CD14-positive monocyte (primary cell): Measurements from ENCODE around the gene GRID1. TPM values are rescaled to one million over a fixed set of nuclear protein-coding genes. Genes with fewer than 3 reads are reported as not detected.

Source experiments
- DNase-seq, 3 donors: peaks; one replicate each; pipeline ENCODE4 v3.0.0-alpha.2; 2011 to 2022
- H2AFZ ChIP-seq: 2 replicates; pipeline ENCODE4 v1.6.0; 2012; ENCODE audit warnings: mild to moderate bottlenecking, low read depth, low read length, inconsistent platforms; ENCODE audit not compliant: insufficient read depth, poor library complexity, severe bottlenecking
- H3K27ac ChIP-seq, 2 donors: 1 replicate in 1 of 2; 2 replicates in 1 of 2; pipeline ENCODE4 v1.5.1; 2012 to 2013; ENCODE audit warnings: low read length in 2 of 2, control low read depth in 1 of 2, inconsistent platforms in 1 of 2, low read depth in 1 of 2, mild to moderate bottlenecking in 1 of 2
- H3K27me3 ChIP-seq, 2 donors: one replicate each; pipeline versions ENCODE4 v1.6.0 to v1.6.1; 2011 to 2013; ENCODE audit warnings: low read length in 2 of 2; ENCODE audit not compliant: control insufficient read depth in 2 of 2, insufficient read depth in 2 of 2
- H3K36me3 ChIP-seq, 2 donors: replicated peaks in 1 of 2; 1 replicate in 1 of 2; 2 replicates in 1 of 2; pipeline versions ENCODE4 v1.5.1 to v1.6.1; 2012 to 2013; ENCODE audit warnings: low read length in 2 of 2, control low read depth in 1 of 2, inconsistent platforms in 1 of 2, mild to moderate bottlenecking in 1 of 2; ENCODE audit not compliant: insufficient read depth in 2 of 2, control insufficient read depth in 1 of 2
- H3K4me1 ChIP-seq, 2 donors: 1 replicate in 1 of 2; 2 replicates in 1 of 2; pipeline versions ENCODE4 v1.5.1 to v1.6.1; 2012 to 2013; ENCODE audit warnings: low read length in 2 of 2, control low read depth in 1 of 2, inconsistent platforms in 1 of 2, mild to moderate bottlenecking in 1 of 2, moderate library complexity in 1 of 2; ENCODE audit not compliant: insufficient read depth in 2 of 2, control insufficient read depth in 1 of 2
- H3K4me2 ChIP-seq: replicated peaks from 2 replicates; pipeline ENCODE3; 2012; ENCODE audit warnings: low read length, moderate library complexity, mild to moderate bottlenecking; ENCODE audit not compliant: poor library complexity, severe bottlenecking; ENCODE audit errors: extremely low read depth
- H3K4me3 ChIP-seq, 3 experiments: fragments of 200-600 bp in 1 of 3; sonication (generic) in 1 of 3; replicated peaks in 1 of 3; 1 replicate in 2 of 3; 2 replicates in 1 of 3; pipeline ENCODE4 v1.5.1; 2011 to 2013; ENCODE audit warnings: low read length in 3 of 3, mild to moderate bottlenecking in 3 of 3, control low read depth in 2 of 3, low read depth in 2 of 3, inconsistent platforms in 1 of 3, moderate library complexity in 1 of 3
- H3K79me2 ChIP-seq: 2 replicates; pipeline ENCODE4 v1.6.0; 2012; ENCODE audit warnings: mild to moderate bottlenecking, control low read depth, inconsistent platforms, low read length, moderate library complexity; ENCODE audit not compliant: insufficient read depth
- H3K9ac ChIP-seq: 2 replicates; pipeline ENCODE4 v1.6.0; 2017; ENCODE audit warnings: low read length, mild to moderate bottlenecking; ENCODE audit not compliant: insufficient read depth, poor library complexity, severe bottlenecking
- H3K9me3 ChIP-seq, 2 donors: replicated peaks in 1 of 2; 1 replicate in 1 of 2; 2 replicates in 1 of 2; pipeline versions ENCODE4 v1.5.1 to v1.6.1; 2012 to 2013; ENCODE audit warnings: low read length in 2 of 2, control low read depth in 1 of 2; ENCODE audit not compliant: control insufficient read depth in 1 of 2, insufficient read depth in 1 of 2
- H4K20me1 ChIP-seq: 2 replicates; pipeline ENCODE4 v1.6.0; 2012; ENCODE audit warnings: mild to moderate bottlenecking, low read length, control low read depth, moderate library complexity; ENCODE audit not compliant: insufficient read depth
- H3K27ac Mint-ChIP-seq, 7 donors: one replicate each; pipeline ENCODE4 v1.8.0; 2020; ENCODE audit warnings: mild to moderate bottlenecking in 7 of 7, mixed read lengths in 7 of 7, moderate library complexity in 6 of 7, inconsistent platforms in 2 of 7
- H3K27me3 Mint-ChIP-seq, 3 donors: one replicate each; pipeline ENCODE4 v1.8.0; 2021 to 2022; ENCODE audit warnings: low read depth in 3 of 3, mild to moderate bottlenecking in 3 of 3, mixed read lengths in 3 of 3, moderate library complexity in 3 of 3, inconsistent platforms in 1 of 3
- H3K36me3 Mint-ChIP-seq, 2 donors: one replicate each; pipeline ENCODE4 v1.8.0; 2020; ENCODE audit warnings: mixed read lengths in 2 of 2, inconsistent platforms in 1 of 2, mild to moderate bottlenecking in 1 of 2
- H3K4me1 Mint-ChIP-seq: one replicate; pipeline ENCODE4 v1.8.0; 2020; ENCODE audit warnings: mild to moderate bottlenecking, mixed read lengths
- H3K4me3 Mint-ChIP-seq, 2 donors: one replicate each; pipeline ENCODE4 v1.8.0; 2020; ENCODE audit warnings: mild to moderate bottlenecking in 2 of 2, mixed read lengths in 2 of 2, moderate library complexity in 1 of 2
- H3K9me3 Mint-ChIP-seq, 7 donors: one replicate each; pipeline ENCODE4 v1.8.0; 2020 to 2022; ENCODE audit warnings: mixed read lengths in 7 of 7, mild to moderate bottlenecking in 6 of 7, moderate library complexity in 6 of 7, inconsistent platforms in 2 of 7
- WGBS: methylation state at CpG from one replicate; pipeline ENCODE4 v1.1.5; 2013; ENCODE audit warnings: missing lambda C conversion rate; ENCODE audit not compliant: insufficient coverage; 5-methylcytosine and 5-hydroxymethylcytosine counted together
- intact Hi-C, 2 donors: fragments of 100-400 bp; cut with micrococcal nuclease; formaldehyde crosslinking; loops; one replicate each; pipeline versions ENCODE4 v1.15.0 to v1.15.1; 2023
- polyA plus RNA-seq, 3 donors: library from polyadenylated mRNA; depleted of rRNA in 1 of 3; unstranded in 2 of 3; stranded (reverse) in 1 of 3; fragments of 300-500 nt in 2 of 3; fragments of >200 nt in 1 of 3; fragmentation: Illumina TruSeq in 2 of 3; gene quantifications; 1 replicate in 2 of 3; 2 replicates in 1 of 3; pipeline ENCODE4 v1.2.3, GENCODE V29; 2012 to 2021
- TF ChIP-seq, protein P1 (sequence below): fragments of 200-600 bp; IDR thresholded peaks from one replicate; pipeline ENCODE4 v1.8.0; 2022; ENCODE audit warnings: antibody characterized with exemption, mild to moderate bottlenecking

GRID1 gene
- polyA plus RNA-seq, 3 donors = not detected

DNA sequence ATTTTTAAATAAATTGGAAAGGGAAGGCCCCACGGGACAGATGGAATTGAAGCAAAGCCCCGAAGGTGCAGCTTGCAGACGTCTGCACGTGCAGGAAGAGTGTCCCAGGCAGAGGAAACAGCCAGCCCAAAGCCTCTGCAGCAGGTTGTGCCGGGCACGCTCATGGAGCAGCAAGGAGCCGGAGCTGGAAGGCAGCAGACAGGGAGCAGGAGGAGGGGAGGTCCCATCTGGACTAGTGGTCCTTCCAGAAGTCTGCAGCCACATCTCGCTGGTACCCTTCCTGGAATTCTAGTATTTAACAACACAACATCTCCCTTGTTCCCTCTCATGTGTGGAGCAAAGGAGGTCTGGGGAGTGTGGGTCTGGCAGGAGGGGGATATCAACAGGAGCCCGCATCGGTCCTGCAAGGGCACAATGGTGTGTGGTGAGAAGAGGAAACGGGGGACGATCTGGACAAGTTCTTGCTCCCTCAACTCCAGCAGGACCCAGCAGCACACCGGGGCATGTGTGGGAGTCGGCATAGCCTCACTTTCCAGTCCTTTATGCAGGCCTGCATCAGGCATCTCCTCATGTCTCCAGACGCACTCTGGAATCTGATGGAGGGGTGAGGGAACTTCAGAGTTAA lies 169.3 kb downstream of the GRID1 start:
- no peak for DNase-seq
- no peak overlapping the region for H3K27ac Mint-ChIP-seq
- Histone ChIP-seq H3K4me1 (no peaks in the 10 kb centered on the region), H3K9ac (no peak overlapping the region), H3K79me2 (no peaks in the 10 kb centered on the region), H3K36me3 (no peaks in the 10 kb centered on the region), H3K27ac (no peak overlapping the region), H3K4me2 (no peak overlapping the region), H3K4me3 (no peak overlapping the region), H2AFZ (no peak overlapping the region), H3K9me3 (no peaks in the 10 kb centered on the region), H4K20me1 (no peaks in the 10 kb centered on the region), H3K27me3 (no peaks in the 10 kb centered on the region)
- no peak overlapping the region for H3K4me3 Mint-ChIP-seq
- H3K4me1 Mint-ChIP-seq = no peaks in the 10 kb centered on the region
- WGBS = 62% methylated on average over 6 of the region's 15 CpGs
- peaks cover 4 to 8% (median 4%) of the 10 kb centered on the region in 3 donors for H3K27me3 Mint-ChIP-seq
- no peaks in the 10 kb centered on the region for H3K36me3 Mint-ChIP-seq
- H3K9me3 Mint-ChIP-seq = peaks cover 0 to 2% (median 0%) of the 10 kb centered on the region in 7 donors
- intact Hi-C loops = no loop called here
- TF ChIP-seq, protein P1, sequence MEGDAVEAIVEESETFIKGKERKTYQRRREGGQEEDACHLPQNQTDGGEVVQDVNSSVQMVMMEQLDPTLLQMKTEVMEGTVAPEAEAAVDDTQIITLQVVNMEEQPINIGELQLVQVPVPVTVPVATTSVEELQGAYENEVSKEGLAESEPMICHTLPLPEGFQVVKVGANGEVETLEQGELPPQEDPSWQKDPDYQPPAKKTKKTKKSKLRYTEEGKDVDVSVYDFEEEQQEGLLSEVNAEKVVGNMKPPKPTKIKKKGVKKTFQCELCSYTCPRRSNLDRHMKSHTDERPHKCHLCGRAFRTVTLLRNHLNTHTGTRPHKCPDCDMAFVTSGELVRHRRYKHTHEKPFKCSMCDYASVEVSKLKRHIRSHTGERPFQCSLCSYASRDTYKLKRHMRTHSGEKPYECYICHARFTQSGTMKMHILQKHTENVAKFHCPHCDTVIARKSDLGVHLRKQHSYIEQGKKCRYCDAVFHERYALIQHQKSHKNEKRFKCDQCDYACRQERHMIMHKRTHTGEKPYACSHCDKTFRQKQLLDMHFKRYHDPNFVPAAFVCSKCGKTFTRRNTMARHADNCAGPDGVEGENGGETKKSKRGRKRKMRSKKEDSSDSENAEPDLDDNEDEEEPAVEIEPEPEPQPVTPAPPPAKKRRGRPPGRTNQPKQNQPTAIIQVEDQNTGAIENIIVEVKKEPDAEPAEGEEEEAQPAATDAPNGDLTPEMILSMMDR = no peak

DNA sequence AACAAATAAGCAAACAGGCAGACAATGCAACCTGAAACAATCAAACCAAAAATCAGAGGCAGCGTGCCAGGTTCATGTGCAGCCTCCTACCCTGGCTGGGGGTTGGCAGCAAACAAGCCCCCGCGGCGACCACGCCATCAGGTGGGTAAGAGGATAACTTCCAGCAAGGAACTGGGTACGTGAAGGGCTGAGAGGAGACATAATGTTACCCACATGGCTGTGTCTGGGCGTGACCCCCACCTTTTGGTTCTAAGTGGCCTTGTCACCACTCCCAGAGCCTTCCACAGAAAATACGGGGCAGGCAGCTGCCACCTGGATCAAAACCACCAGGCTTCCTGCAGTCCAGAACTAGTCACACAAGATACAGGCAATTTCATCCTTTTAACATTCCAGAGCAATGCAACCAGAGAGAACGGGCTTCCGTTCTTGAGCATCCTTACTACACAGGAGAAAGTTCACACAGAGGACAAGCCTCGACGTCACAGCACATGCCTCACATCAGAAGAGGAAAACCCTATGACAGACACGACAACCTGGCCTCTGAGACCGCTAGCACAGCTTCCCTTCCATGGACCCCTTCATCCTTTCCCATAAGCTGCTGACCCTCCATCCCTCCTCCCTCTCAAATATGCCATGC lies 171.0 kb downstream of the GRID1 start:
- no peaks in the 10 kb centered on the region for H3K4me1 Mint-ChIP-seq
- TF ChIP-seq, protein P1 = no peak
- H3K36me3 Mint-ChIP-seq = no peaks in the 10 kb centered on the region
- H3K27me3 Mint-ChIP-seq = peaks cover 4 to 8% (median 6%) of the 10 kb centered on the region in 3 donors
- H3K9me3 Mint-ChIP-seq = peaks cover 0 to 2% (median 0%) of the 10 kb centered on the region in 7 donors
- intact Hi-C loops = no loop called here
- H3K4me3 ChIP-seq = no peak overlapping the region
- no peak overlapping the region for H3K4me2 ChIP-seq
- H3K4me1 ChIP-seq = no peaks in the 10 kb centered on the region
- no peak overlapping the region for H3K4me3 Mint-ChIP-seq
- no peak overlapping the region for H3K27ac ChIP-seq
- H3K9ac ChIP-seq = no peak overlapping the region
- no peaks in the 10 kb centered on the region for H3K9me3 ChIP-seq
- H2AFZ ChIP-seq = no peak overlapping the region
- DNase-seq = no peak
- 83% methylated on average over 13 of the region's 14 CpGs for WGBS
- H3K27me3 ChIP-seq = no peaks in the 10 kb centered on the region
- no peaks in the 10 kb centered on the region for H4K20me1 ChIP-seq
- peak overlapping the region in 1 of 7 donors; percentile 47 for H3K27ac Mint-ChIP-seq
- no peaks in the 10 kb centered on the region for H3K36me3 ChIP-seq
- H3K79me2 ChIP-seq = no peaks in the 10 kb centered on the region
